Prostate gland (tissue), 2 donors: ENCODE results near the gene SPATA20.

Source experiments
- CTCF ChIP-seq, 4 experiments: fragments of 200-600 bp in 2 of 4; fragments of 450-650 bp in 2 of 4; sonication (generic) in 2 of 4; IDR thresholded peaks; 1 replicate in 3 of 4; 2 replicates in 1 of 4; pipeline ENCODE4 v1.5.1; 2016 to 2019; ENCODE audit warnings: antibody characterized with exemption in 4 of 4, mild to moderate bottlenecking in 2 of 4, moderate library complexity in 2 of 4
- POLR2A ChIP-seq: fragments of 450-650 bp; IDR thresholded peaks from one replicate; pipeline ENCODE4 v1.6.1; 2016; ENCODE audit warnings: antibody characterized with exemption, mild to moderate bottlenecking

DNA sequence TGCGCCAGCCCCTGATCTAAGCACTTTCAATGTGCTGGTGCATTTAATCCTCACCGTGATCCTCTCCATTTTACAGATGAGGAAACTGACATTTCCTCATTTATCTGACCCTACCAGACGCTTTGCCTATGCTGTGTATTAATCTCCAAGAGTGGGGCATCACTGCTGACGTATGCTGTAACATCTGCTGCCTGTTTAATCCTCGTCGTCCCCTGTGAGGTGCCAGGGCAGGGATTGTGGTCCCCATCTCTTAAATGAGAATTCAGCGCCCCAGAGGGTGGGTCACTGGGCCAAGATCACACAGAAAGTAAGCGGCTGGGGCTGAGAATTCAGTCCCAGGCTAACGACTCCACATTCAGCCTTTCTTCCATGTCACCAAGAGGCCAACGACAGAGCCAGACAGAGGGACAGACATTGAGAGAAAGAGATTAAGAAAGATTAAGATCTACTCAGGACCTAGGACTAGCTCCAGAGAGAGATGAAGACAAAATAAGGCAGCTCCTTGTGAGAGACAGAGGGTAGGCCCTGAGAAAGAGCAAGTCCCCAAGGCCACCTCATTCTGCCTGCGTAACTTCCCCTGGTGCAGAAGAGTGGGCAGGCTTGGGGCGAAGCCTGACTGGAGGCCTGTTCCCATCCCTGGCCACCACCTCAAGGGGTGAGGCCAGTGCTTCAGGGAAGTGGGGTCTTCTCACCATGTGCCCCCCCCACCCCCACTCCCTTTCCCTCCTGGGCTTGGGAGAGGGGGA lies 27.1 kb downstream of the SPATA20 start:
- TF ChIP-seq POLR2A (no peak), CTCF (IDR thresholded peaks at IDR 0.05) (no peak)
